Endometrial microvascular endothelial cells (primary cell): ENCODE data around the gene TFB2M. TPM values are rescaled to one million over a fixed set of nuclear protein-coding genes. Genes with fewer than 3 reads are reported as not detected.
"Not testable (repeated sequence)": the region's sequence is repeated elsewhere in the genome, so short reads cannot be mapped to it uniquely, and the experiment has no call there.

Experiments
- in situ Hi-C: cut with HindIII; loops from 2 replicates; pipeline ENCODE4 v1.10.0; 2017; ENCODE audit warnings: low sequenced_read_pairs, low pct_unique_long_range_greater_than_20kb; ENCODE audit errors: inconsistent ontology term
- total RNA-seq: library from RNA; depleted of rRNA; stranded (reverse); fragments of >200 nt; gene quantifications from one replicate; pipeline ENCODE4 v1.2.3, GENCODE V29; 2015; ENCODE audit errors: inconsistent ontology term

TFB2M gene
- total RNA-seq, 1 donor from 2014 or later = 25.8 TPM

- in situ Hi-C loops = no loop called here
These were observed 17.6 kb upstream of the TFB2M start for GRCh38 chr1:246583448-246584185.

- in situ Hi-C loops = no loop called here
These were observed 17.0 kb upstream of the TFB2M start for GRCh38 chr1:246583056-246583440.

- in situ Hi-C loops = no loop called here
These were observed 16.4 kb upstream of the TFB2M start for GRCh38 chr1:246582301-246583055.

GRCh38 chr1:246580497-246581370 is 14.7 kb upstream of the TFB2M start:
- in situ Hi-C loops = no loop called here

GRCh38 chr1:246579818-246580217 is 13.8 kb upstream of the TFB2M start:
- in situ Hi-C loops = no loop called here

- in situ Hi-C loops = no loop called here
These were observed 11.7 kb upstream of the TFB2M start for GRCh38 chr1:246577720-246578106.

GRCh38 chr1:246577082-246577719 is 11.1 kb upstream of the TFB2M start:
- in situ Hi-C loops = no loop called here

- in situ Hi-C loops = no loop called here
These were observed 10.6 kb upstream of the TFB2M start for GRCh38 chr1:246576709-246577032.

GRCh38 chr1:246573491-246573890 is 7.4 kb upstream of the TFB2M start:
- in situ Hi-C loops = no loop called here

GRCh38 chr1:246572785-246573184 is 6.7 kb upstream of the TFB2M start:
- in situ Hi-C loops = no loop called here

- in situ Hi-C loops = no loop called here
These were observed 5.9 kb upstream of the TFB2M start for GRCh38 chr1:246571953-246572352.

- in situ Hi-C loops = not testable (repeated sequence)
These were observed 5.2 kb upstream of the TFB2M start for GRCh38 chr1:246571309-246571708.

GRCh38 chr1:246569248-246570238 is 3.5 kb upstream of the TFB2M start:
- in situ Hi-C loops = no loop called here

GRCh38 chr1:246567646-246568235 is 1.7 kb upstream of the TFB2M start:
- in situ Hi-C loops = no loop called here

- in situ Hi-C loops = no loop called here
These were observed 968 bp upstream of the TFB2M start for GRCh38 chr1:246566813-246567645.

- in situ Hi-C loops = no loop called here
These were observed 322 bp downstream of the TFB2M start for GRCh38 chr1:246565751-246566127.
